Stimulated activated CD4-positive, alpha-beta T cell treated with anti-CD3 and anti-CD28 coated beads, Interleukin-4, amount 100 ng/mL, for 4 hours (primary cell): ENCODE data around the gene PGM2.

Experiments
- DNase-seq, 2 experiments: peaks; one replicate each; pipeline ENCODE4 v3.0.0-alpha.2; 2020

PGM2 gene

DNA sequence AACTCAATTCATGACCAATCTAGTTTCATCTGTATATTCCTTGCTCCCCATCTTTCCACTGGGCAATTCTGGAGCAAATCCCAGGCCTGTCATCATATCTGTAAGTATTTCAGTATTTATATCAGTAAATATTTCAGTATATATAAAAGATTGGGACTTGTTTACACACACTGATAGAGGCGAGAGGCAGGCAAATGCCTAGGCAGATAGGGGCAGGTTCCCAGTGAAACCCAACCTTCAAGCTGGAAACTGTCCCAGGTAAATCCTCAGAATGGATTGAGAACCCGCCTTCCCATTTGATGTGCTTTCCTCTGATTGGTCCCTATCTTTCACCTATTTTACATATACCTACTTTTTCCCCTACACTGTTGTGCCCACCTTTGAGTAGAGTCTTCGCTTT, 40.6 kb downstream of the PGM2 start:
- no peak for DNase-seq

DNA sequence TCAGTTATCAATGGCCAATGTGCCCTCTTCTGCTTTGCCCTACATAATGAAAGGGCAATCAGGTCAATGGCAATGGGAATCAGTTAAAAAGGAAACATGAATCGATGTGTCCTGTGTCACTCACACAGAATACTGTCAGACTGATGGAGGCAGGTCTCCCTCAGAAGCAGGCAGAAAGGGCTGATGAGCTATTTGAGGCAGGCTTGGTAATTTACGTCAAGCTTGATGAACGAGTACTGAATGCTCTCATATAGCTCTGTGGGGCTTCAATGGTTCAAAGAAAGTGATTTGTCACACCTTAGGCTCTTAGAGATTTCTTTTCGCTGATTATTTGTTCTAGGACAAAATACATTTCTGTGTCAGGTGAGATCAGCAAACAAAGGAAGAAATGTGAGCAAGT, 41.8 kb downstream of the PGM2 start:
- DNase-seq = no peak

DNA sequence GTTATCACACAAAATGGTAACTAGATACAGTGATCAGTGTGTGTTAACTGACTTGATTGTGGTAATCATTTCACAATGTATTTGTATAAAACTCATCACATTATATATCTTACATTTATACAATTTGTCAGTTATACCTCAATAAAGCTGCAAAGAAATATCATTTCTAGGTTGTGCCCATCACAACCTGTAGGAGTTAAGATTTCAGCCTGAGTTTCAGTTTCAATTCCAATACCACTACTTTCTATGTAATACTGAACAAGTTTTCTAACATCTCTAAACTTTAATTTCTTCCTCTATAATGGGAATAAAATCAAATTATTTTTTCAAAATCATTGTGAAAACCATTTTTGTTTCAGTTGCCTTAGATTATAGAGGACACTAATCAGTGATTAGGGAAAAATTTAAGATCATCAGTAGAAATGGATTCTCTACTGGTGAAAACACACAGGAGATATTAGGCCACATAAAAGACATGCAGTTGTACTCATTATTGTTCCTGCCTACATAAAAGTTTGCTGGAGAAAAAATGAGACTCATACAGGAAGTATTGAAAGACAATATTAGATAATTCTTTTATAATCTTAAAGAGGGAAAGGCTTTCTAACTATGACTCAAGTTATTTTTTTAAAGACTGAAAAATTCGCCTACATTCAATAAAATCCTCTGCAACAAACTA, 46.0 kb downstream of the PGM2 start:
- no peak for DNase-seq

DNA sequence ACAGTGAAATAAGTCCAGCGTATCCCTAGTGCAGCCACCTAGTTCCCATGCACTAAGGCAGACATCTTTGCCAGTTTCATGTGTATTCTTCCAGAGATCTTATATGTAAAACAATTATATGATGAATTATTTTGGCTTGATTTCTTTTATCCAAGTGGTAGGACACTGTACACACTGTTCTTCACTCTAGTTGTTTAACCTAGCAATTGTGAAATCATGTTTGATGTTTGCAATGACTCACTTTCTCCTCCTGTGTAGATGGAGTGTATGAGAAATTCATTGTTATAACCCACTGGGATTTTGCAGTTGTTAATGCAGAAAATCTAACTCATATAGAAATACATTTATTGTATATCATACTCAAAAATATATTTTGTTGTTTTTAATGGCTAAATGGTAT, 46.9 kb downstream of the PGM2 start:
- DNase-seq = no peak

DNA sequence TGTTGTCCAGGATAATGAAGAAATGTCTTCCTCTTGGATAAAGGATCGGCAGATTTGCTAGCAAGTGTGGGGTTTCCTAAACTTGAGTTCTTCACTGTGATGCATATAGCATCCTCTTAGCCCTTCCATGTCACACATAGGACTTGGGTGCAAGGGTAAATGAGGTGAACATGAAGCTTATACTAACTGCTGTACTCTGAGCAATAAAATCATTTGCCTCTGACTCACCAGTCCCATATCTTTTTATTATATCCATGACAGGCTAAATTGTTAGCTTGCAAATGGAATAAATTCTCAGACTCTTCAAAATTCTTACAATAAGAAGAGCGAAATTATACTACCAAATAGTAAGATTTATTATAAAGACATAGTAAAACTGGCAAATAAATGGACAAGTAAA, 49.7 kb downstream of the PGM2 start:
- DNase-seq = no peak

DNA sequence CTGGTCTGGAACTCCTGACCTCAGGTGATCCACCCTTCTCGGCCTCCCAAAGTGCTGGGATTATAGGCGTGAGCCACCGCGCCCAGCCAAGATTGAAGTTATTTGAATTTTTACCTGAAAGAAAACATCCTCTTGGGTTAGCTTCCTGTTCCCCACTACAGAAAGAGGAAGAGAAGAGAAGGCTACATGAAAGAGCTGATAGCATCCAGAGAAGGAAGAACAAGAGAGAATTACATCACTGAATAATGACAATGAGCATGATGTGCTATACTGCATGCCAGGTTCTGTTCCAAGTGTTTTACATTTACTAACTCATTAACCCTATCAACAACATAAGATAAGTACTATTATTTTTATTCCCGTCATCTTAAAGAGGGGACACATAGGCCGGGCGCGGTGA, 52.9 kb downstream of the PGM2 start:
- no peak for DNase-seq

DNA sequence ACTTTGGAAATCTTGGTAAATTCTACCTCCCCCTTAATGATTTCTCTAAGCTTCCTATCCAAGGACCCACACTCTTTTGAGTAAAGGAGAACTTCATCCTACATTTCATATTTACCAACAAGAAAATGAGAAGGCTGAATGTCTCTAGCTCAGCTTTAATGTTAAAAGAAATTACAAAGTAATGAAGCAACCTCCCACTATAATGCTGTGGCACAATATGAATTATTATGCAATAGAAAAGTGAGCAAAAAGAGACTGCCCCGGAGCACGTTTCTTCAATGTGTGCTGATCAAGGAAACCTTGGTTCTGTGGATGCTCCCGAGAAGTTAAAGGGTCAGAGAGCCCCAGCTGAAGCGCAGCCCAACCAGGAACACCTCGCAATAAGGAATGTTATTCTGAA, 55.3 kb downstream of the PGM2 start:
- no peak for DNase-seq

DNA sequence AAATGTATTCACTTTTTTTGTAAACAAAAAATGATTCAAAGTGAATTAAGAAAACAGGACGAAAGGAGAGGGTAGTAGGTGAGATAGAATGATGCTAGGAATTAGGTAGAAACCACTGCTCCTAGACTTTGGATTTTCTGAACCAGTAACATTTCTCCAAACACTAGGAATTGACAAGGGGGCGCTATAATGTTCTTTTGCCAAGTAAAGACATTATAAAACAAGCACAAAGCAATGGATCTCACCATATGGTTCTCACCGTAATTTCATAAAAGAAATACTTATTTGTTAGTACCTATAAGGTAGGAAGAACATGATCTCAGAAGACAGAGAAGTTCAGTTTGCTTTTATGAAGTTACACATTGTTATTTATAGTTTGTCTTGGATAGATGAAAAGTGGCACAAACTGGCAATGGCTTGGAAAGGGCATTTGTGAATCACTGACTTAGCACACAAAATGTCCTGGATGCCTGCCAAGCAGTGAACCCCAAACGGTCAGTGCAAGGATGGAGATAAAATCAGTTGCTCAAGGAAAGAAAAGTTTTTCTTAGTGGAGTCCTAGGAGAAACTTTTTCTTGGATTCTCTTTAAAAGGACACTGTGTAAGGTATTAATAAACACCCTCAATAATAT, 56.3 kb downstream of the PGM2 start:
- DNase-seq = no peak

DNA sequence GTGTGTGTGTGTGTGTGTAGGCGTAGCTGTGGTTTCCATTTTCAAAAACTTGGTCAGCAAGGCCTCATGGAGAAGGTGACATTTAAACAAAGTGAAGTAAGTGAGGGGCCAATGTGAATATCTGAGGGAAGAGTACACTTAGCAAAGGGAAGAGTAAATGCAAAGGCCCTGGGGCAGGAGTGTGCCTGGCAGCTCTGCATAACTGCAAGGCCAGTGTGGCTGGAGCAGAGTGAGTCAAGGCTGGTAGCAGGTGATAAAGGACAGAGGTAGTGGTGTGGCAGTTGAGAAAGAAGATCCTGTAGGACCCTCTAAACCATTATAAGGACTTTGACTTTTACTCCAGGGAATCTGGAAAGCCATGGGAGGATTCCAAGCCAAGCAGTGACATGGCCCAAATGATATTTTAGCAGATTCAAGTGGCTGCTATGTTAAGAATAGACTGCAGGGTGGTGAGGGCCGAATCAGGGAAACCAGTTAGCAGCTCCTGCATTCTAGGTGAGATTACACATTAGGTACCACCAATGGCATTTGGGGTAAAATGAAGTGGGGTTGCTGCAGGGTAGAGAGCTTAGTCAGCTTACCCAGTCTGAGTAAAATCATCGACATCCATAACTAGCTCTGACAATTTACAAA, 58.5 kb downstream of the PGM2 start:
- DNase-seq = no peak

DNA sequence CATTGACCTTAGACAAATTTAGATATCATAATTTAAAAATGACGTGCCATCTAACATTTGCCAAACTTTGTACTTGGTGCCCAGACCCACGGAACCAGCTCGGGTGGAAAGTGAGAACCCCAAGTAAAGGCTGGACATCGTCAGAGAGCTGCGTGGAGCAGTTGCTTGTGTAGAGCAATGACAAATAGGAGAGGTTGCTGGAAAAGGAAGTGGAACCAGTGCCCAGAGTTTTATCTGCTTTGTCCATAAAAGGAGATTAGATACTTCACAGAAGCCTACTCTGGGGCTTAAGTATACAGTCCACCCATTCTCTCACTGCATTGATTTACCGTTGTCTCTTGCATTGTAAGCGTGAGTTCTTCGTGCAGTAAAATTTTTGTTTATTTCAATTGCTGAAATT, 59.0 kb downstream of the PGM2 start:
- no peak for DNase-seq

DNA sequence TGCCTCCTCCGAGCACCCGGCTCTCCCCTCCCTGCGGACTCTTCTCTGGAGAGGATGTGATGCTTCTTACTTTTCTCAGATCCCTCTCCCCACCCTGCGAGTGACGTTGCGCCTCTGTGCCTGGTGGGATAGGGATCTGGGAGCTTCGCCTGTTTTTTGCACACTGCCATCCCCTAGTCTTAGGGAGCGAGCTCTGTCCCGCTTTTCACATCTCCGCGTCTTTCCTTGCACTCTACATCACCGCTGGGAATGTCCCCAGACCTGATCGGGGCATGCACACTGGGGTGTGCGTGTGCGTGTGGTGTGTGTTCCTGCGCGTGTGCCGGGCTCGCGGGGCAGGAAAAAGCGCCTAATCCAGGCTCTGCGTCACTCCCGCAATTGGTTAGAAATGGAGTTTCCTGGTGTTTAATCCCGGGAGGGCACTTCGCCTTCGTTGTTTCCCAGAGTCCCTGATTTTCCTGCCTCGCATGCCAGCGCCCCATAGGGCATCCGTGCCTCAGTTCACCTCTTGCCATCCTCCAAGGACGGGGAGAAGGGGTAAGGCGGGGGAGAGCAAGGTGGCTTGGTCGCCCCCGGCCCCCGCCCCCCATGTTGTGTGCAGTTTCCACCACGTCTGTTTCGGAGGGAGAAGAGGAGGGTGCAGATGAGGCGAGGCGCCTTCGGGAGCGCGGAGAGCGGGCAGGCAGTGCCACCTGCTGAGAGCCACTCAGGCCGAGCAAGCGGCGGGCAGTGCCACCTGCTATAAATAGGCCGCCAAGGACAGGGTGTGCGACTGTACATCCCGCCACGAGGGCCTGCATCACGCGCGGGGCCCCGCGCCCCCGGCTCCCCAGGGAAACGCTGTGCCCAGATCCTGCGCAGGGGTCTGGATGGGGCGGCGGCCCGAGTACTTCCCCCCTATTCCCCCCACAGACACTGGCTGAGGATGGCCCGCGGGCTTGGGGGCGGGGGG, 63.6 kb downstream of the PGM2 start:
- peak; percentile 29 for DNase-seq

DNA sequence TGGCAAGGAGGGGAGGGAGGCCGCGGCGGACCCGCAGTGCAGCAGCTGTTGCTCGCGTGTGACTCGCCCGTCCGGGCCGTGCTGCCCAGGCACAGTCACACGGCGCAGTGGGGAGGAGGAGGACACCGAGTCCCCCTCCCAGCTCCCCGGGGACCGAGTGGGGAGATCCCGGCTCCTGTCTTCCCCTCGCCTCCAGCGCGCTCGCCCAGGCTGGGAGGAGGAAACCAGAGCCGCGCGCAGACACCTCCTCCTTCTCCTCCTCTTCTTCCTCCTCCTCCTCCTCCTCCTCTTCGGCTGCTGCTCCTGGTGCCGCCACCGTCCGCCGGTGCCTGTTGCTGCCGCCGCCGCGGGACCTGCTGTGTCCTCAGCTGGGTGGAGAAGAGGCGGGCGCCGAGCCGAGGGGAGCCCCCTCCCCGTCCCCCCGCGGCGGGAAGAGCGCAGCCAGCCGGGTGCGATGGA, 64.3 kb downstream of the PGM2 start, which contains the start of gene TBC1D1:
TSS of gene TBC1D1 (plus strand) at position 284 of the 459 bp plus-strand sequence. CDS start 11,012 bp downstream, outside the sequence.
- peak; percentile 43 to 46 for DNase-seq

DNA sequence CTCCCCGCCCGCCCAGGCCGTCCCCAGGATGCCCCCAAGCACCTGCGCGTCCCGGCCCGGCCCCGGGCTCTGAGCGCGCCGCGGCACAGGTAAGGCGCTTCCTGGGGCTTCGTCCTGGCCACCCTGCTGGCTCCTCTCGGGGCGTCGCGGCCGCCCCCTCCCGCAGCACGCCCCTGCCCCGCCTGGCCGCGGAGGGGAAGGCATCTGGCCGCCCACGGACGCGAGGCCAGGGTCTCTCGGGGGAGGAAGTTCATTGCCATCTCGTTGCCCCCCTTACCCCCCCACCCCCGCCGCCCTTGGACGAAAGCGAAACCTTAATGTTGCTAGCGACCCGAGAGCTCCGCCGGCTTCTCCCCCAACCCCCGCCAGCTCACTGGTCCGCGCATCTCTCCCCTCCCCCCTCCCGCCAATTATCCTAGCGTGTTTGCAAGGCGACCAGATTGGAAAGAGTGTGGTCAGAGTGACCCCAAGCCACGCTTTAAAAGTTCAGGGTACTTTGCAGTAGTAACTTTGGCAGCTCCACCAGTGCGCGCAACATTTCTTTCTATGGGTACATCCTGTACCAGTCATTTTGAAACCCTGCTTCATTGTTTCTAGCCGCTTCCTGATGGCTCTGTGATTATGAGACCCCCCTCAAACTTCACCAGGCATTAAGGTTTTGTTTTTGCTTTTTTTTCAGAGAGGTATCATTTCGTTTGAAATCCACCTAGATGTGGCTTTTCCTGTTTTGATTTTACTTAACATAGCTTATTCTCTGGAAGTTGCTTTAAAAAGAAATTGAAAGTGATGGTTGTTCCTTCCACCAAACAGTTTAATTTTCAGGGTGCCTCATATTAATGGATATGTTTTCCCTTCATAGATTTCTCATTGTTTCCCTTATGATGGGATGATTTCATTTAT, 65.0 kb downstream of the PGM2 start:
- DNase-seq = peak; percentile 55 to 66

DNA sequence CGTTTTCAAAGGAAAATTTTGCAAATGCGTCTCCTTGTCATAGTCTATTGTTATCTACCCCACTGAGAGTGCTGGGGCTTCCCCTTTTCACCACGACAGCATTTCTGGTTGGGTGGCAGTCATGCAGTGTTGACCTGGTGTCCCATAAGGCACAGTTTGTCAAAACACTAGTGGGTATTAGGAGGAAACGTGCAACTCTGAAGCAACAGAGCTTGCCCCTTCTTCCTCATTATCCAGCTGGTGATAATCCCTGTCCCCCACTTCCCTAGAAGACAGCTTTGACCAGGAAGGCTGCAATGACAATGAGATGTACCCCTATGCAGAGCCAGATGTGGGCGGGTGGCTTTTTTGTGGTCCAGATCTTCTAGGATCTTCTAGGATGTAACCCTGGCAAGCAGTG, 66.2 kb downstream of the PGM2 start:
- peak; percentile 24 to 62 for DNase-seq

DNA sequence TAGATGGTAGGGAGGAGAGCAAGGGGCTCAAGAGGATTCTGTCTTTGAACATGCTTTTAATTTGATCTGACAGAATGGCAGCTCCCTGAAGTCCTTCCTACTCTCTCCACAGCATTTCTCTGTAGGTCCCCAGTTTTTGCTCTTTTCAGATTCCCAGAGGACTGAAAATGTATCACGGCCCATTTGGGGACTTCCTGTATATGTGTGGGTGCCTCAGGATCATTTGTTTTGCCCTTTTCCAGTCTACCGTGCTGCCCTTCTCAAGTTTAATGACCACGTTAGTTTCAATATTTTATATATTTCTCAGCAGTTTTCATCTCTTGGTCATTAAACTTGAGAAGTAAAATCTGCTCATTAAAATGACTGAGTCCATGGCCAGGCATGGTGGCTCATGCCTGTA, 66.7 kb downstream of the PGM2 start:
- no peak for DNase-seq

DNA sequence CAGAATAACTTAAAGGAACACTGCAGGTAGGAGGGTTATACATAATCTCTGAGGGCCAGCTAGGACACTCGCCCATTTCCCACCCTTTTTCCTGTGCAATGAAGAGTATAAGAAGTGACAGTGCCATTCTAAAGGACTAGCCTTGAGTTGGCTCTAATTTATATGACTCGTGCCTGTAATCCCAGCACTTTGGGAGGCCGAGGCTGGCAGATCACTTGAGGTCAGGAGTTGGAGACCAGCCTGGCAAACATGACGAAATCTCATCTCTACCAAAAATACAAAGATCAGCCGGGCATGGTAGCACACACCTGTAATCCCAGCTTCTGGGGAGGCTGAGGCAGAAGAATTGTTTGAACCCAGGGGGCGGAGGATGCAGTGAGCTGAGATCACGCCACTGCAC, 68.8 kb downstream of the PGM2 start:
- no peak for DNase-seq

DNA sequence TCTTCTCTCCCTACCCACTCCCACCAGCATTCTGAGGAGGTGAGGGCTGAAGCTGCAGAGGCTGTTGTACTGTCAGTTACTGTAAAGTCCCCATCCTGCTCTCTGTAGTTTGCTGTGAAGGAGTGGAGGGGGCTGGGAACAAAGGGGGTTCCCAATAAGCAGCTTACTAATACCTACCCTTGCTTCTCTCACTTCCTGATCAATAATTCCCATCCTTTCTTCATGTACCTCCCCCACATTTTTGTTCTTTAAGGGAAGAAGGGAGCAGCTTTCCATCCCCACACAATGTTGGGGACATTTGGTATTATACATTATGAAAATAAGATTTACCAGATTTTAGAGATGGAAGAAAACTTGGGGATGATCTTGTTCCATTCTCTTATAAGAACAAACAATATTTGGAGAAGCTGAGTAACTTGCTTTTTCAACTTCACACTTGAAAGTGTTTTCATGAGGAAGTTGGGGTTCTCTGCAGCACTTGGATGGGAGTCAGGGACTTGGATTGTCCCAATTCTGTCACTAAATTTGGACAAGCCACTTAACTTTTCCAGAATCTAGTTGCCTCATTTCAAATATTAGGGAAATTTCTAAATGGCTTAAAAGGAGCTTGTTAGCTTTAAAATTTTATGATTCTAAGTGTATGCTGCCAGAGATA, 69.8 kb downstream of the PGM2 start:
- no peak for DNase-seq

DNA sequence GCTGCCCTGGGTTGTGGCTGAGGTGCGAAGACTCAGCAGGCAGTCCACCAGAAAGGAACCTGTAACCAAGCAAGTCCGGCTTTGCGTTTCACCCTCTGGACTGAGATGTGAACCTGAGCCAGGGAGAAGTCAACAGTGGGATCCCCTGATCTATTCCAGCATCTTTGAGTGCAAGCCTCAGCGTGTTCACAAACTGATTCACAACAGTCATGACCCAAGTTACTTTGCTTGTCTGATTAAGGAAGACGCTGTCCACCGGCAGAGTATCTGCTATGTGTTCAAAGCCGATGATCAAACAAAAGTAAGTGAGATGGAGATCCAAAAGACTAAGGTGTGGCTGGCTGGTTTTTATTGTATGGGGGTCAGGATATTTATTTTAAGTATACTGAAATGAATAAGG, 75.7 kb downstream of the PGM2 start:
- DNase-seq = no peak

DNA sequence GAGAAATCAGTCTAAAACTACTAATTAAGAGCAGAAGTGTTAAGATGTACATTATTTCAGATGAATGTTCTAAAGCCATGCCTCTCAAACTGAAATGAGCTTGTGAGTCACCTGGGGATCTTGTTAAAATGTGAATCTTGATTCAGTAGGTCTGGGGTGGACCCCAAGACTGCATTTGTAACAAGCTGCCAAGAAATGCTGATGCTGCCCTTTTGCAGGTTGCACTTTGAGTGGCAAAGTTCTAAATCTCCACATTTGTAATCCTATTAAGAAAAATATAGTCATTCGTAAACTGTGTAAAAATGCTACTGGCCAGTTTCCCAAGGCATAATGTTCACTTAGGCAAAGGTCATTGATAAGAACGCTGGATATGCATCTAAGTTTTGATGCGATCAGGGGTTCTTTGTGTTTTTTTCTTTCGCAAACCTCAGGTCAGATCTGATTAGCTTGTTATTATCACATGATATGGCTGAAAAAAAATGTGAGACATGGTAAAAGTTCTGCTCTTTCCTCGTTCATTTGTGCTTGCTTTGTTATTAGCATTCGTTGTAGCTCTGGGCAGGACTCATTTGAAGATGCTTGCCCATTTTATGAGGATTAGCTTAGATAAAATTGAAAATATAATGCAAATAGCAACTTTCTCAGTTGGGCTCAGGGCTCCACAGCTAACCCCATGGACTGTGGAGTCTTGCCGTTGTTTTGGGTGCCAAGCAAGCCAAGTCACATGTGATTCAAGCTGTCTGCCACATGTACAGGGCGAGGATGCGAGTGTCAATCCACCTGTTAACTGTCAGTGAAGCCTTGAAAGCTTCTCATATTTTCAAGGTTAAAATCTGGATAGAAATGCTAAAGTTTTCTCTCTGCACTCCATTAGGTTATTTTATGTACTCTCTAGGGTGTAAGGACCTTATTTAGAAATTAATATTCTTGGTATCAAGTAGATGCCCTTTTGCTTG, 76.5 kb downstream of the PGM2 start:
- no peak for DNase-seq

DNA sequence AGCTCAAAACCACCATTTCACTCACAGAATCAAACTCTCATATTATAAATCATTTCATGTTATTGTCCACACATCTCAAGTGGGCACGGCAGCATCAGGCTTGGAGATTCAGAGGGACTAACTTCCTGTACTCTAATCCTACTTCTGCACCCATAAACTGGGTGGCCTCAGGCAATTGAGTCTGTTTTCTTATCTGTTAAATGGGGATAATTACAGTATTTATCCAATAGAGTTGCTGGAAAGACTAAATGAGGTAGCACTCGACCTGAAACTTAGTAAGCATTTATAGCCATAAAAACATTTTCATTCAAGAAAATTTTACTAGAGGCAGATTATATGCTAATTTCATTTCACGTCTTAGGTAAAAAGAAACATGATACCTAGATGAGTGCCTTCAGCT, 77.4 kb downstream of the PGM2 start:
- DNase-seq = no peak
